HEK293 (cell line): ENCODE measurements around the gene UBXN6.

Experiments used
- CTCF ChIA-PET: fragments of 350-600 bp; formaldehyde crosslinking; extraction: SDS; loops from one replicate; lab custom pipeline; 2021; ENCODE audit warnings: antibody characterized with exemption; lab: Yijun Ruan, JAX
- POLR2A ChIA-PET: fragments of 300-600 bp; formaldehyde crosslinking; extraction: SDS; loops from one replicate; lab custom pipeline; 2020; ENCODE audit warnings: antibody characterized with exemption, inconsistent platforms; lab: Yijun Ruan, JAX
- H3K27ac ChIP-seq: fragments of 200-500 bp; sonication (Bioruptor generic); 2 replicates; pipeline ENCODE4 v1.5.1; 2014; ENCODE audit warnings: low read depth, low read length, control low read depth, inconsistent platforms; ENCODE audit errors: extremely low read depth
- H3K36me3 ChIP-seq, 2 experiments: fragments of 200-500 bp in 1 of 2; sonication (Bioruptor generic) in 1 of 2; 1 replicate in 1 of 2; 2 replicates in 1 of 2; pipeline ENCODE4 v1.5.1; 2014 to 2017; ENCODE audit warnings: inconsistent platforms in 2 of 2, low read length in 2 of 2; ENCODE audit not compliant: control insufficient read depth in 2 of 2, insufficient read depth in 1 of 2
- H3K4me1 ChIP-seq: fragments of 200-500 bp; sonication (Bioruptor generic); 2 replicates; pipeline ENCODE4 v1.5.1; 2014; ENCODE audit warnings: mild to moderate bottlenecking, low read length, inconsistent platforms; ENCODE audit not compliant: control insufficient read depth, insufficient read depth
- H3K4me3 ChIP-seq: 2 replicates; pipeline ENCODE4 v1.5.1; 2011; ENCODE audit warnings: low read depth, mild to moderate bottlenecking, control low read depth, low read length, moderate library complexity
- H3K9me3 ChIP-seq: fragments of 200-500 bp; sonication (Bioruptor generic); 2 replicates; pipeline ENCODE4 v1.5.1; 2014; ENCODE audit warnings: low read depth, low read length, inconsistent platforms; ENCODE audit not compliant: control insufficient read depth, insufficient read depth
- EGR2 ChIP-seq: fragments of 450-650 bp; formaldehyde crosslinking; IDR thresholded peaks from 2 replicates; pipeline ENCODE4 v1.5.1; 2016; ENCODE audit warnings: low read depth, missing biosample characterization, missing genetic modification characterization
- GLIS2 ChIP-seq: fragments of 450-650 bp; formaldehyde crosslinking; IDR thresholded peaks from 2 replicates; pipeline ENCODE4 v1.5.1; 2016; ENCODE audit warnings: missing biosample characterization, missing genetic modification characterization
- KLF1 ChIP-seq: fragments of 450-650 bp; formaldehyde crosslinking; IDR thresholded peaks from 2 replicates; pipeline ENCODE4 v1.5.1; 2016; ENCODE audit warnings: missing biosample characterization, missing genetic modification characterization
- KLF17 ChIP-seq: fragments of 450-650 bp; formaldehyde crosslinking; IDR thresholded peaks from 2 replicates; pipeline ENCODE4 v1.5.1; 2016; ENCODE audit warnings: missing biosample characterization, missing genetic modification characterization
- SP2 ChIP-seq: fragments of 450-650 bp; formaldehyde crosslinking; IDR thresholded peaks from 2 replicates; pipeline ENCODE4 v1.5.1; 2016; ENCODE audit warnings: missing biosample characterization, missing genetic modification characterization
- SP3 ChIP-seq: fragments of 450-650 bp; formaldehyde crosslinking; IDR thresholded peaks from 2 replicates; pipeline ENCODE4 v1.5.1; 2016; ENCODE audit warnings: missing biosample characterization, missing genetic modification characterization
- ZBTB11 ChIP-seq: fragments of 450-650 bp; formaldehyde crosslinking; conservative IDR thresholded peaks from 2 replicates; pipeline ENCODE4 v1.5.1; 2016; ENCODE audit warnings: low read depth, missing biosample characterization, missing genetic modification characterization
- ZBTB21 ChIP-seq: fragments of 450-650 bp; formaldehyde crosslinking; IDR thresholded peaks from 2 replicates; pipeline ENCODE4 v1.5.1; 2017; ENCODE audit warnings: missing biosample characterization, missing genetic modification characterization
- ZBTB26 ChIP-seq: fragments of 450-650 bp; formaldehyde crosslinking; optimal IDR thresholded peaks from 2 replicates; pipeline ENCODE3; 2016; ENCODE audit warnings: missing biosample characterization, mild to moderate bottlenecking, missing genetic modification characterization
- ZBTB7A ChIP-seq: fragments of 450-650 bp; formaldehyde crosslinking; IDR thresholded peaks from 2 replicates; pipeline ENCODE4 v1.5.1; 2016; ENCODE audit warnings: low read depth, missing biosample characterization, missing genetic modification characterization
- ZIC2 ChIP-seq: fragments of 450-650 bp; formaldehyde crosslinking; IDR thresholded peaks from 2 replicates; pipeline ENCODE4 v1.5.1; 2016; ENCODE audit warnings: missing biosample characterization, missing genetic modification characterization
- ZNF121 ChIP-seq: fragments of 450-650 bp; formaldehyde crosslinking; IDR thresholded peaks from 2 replicates; pipeline ENCODE4 v1.5.1; 2016; ENCODE audit warnings: missing biosample characterization, missing genetic modification characterization
- ZNF157 ChIP-seq: fragments of 450-650 bp; formaldehyde crosslinking; IDR thresholded peaks from 2 replicates; pipeline ENCODE4 v1.5.1; 2016; ENCODE audit warnings: missing biosample characterization, missing genetic modification characterization
- ZNF335 ChIP-seq: fragments of 450-650 bp; formaldehyde crosslinking; conservative IDR thresholded peaks from 2 replicates; pipeline ENCODE4 v1.5.1; 2016; ENCODE audit warnings: missing biosample characterization, missing genetic modification characterization
- ZNF366 ChIP-seq: fragments of 450-650 bp; formaldehyde crosslinking; conservative IDR thresholded peaks from 2 replicates; pipeline ENCODE4 v1.5.1; 2016; ENCODE audit warnings: missing biosample characterization, missing genetic modification characterization
- ZNF558 ChIP-seq: fragments of 450-650 bp; formaldehyde crosslinking; IDR thresholded peaks from 2 replicates; pipeline ENCODE4 v1.5.1; 2016; ENCODE audit warnings: missing biosample characterization, missing genetic modification characterization
- ZNF596 ChIP-seq: fragments of 450-650 bp; IDR thresholded peaks from 2 replicates; pipeline ENCODE4 v1.5.0; 2018; ENCODE audit warnings: missing biosample characterization, mild to moderate bottlenecking, missing genetic modification characterization, moderate library complexity
- ZNF600 ChIP-seq: fragments of 450-650 bp; formaldehyde crosslinking; IDR thresholded peaks from 2 replicates; pipeline ENCODE4 v1.5.1; 2016; ENCODE audit warnings: missing biosample characterization, missing genetic modification characterization
- ZNF76 ChIP-seq: fragments of 450-650 bp; formaldehyde crosslinking; IDR thresholded peaks from 2 replicates; pipeline ENCODE4; 2016; ENCODE audit warnings: low read depth, missing biosample characterization, missing genetic modification characterization, borderline replicate concordance
- ZNF791 ChIP-seq: fragments of 450-650 bp; formaldehyde crosslinking; IDR thresholded peaks from 2 replicates; pipeline ENCODE4 v1.5.1; 2016; ENCODE audit warnings: missing biosample characterization, missing genetic modification characterization
- ZSCAN23 ChIP-seq: fragments of 450-650 bp; formaldehyde crosslinking; IDR thresholded peaks from 2 replicates; pipeline ENCODE4 v1.5.1; 2016; ENCODE audit warnings: missing biosample characterization, missing genetic modification characterization
- ZSCAN5A ChIP-seq: fragments of 450-650 bp; formaldehyde crosslinking; IDR thresholded peaks from 2 replicates; pipeline ENCODE4 v1.5.1; 2016; ENCODE audit warnings: missing biosample characterization, missing genetic modification characterization
- ZXDB ChIP-seq: fragments of 450-650 bp; formaldehyde crosslinking; IDR thresholded peaks from 2 replicates; pipeline ENCODE4 v1.5.1; 2016; ENCODE audit warnings: missing biosample characterization, missing genetic modification characterization
- TF ChIP-seq, protein P1 (sequence below): fragments of 450-650 bp; formaldehyde crosslinking; IDR thresholded peaks from 2 replicates; pipeline ENCODE4 v1.5.1; 2016; ENCODE audit warnings: missing biosample characterization, missing genetic modification characterization
- TF ChIP-seq, protein P2 (sequence below): fragments of 450-650 bp; formaldehyde crosslinking; IDR thresholded peaks from 2 replicates; pipeline ENCODE4 v1.5.1; 2016; ENCODE audit warnings: missing biosample characterization, missing genetic modification characterization

UBXN6 gene

DNA sequence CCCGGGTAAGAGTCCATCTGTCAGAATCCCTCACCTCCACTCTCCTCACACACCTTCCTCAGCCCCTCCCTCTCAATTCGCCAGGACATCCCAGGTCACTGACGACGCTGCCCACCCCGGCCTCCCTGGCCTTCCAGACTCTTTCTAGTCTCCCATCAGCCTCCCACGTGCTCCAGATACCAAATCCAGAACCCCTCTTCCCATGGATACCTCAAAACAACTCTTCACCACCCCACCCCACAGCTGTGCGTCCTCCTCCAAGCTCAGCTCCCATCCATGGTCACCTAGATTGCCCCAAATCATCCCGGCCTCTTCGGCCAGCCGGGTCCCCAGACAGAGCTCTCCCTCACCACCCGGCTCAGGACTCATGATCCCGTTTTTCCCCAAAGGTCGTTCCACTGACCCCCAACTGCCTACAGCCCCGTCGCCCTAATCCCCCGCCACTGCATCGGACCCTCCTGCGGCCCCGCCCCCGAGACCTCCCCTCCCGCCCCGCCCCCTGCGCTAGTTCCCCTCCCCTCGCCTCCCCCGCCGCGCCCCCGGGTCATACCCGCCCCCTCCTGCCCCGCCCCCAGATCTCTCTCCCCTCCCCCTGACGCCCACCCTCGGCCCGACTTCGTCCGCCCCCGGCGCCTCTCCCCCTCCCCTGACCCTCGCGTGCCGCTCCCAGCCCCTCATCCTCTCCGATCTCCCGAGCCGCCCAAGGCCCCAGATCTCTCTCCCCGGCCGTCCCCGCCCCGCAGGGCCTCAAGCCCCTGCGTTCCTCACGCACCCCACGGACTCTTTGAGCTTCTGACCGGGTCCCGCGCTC, 546 bp downstream of the UBXN6 start:
- POLR2A ChIA-PET, result interaction anchor here (1.0 to 4.9 kb wide), 2 partner anchors 12 to 14 kb away, joined by 3 to 23 read pairs; partner anchors contain the start of gene HDGFL2
- Histone ChIP-seq H3K9me3 (no peaks in the 10 kb centered on the region), H3K4me3 (peak overlapping the region; percentile 82), H3K36me3 (peaks cover under 1 to 31% of the 10 kb centered on the region in 2 experiments; a peak in 2 of 3 replicates), H3K4me1 (peaks cover 7% of the 10 kb centered on the region), H3K27ac (peak overlapping the region; percentile 67)
- CTCF ChIA-PET, result interaction anchor here (0.6 to 1.1 kb wide), 4 partner anchors 17 to 115 kb away, joined by 4 to 7 read pairs (median 5); no protein-coding TSS in a partner anchor
- TF ChIP-seq KLF17 (tag by site-specific recombination), result peak; percentile 45
- peak; percentile 91 for TF ChIP-seq ZNF600 (tag by site-specific recombination)
- peak; percentile 22; the same call in 1 of the 2 replicates for TF ChIP-seq KLF1
- TF ChIP-seq ZSCAN23 (tag by site-specific recombination), result no peak
- TF ChIP-seq ZBTB7A, result 0 out of 2 replicates have a peak, but pooled peaks have one; percentile 49
- TF ChIP-seq, protein P1, sequence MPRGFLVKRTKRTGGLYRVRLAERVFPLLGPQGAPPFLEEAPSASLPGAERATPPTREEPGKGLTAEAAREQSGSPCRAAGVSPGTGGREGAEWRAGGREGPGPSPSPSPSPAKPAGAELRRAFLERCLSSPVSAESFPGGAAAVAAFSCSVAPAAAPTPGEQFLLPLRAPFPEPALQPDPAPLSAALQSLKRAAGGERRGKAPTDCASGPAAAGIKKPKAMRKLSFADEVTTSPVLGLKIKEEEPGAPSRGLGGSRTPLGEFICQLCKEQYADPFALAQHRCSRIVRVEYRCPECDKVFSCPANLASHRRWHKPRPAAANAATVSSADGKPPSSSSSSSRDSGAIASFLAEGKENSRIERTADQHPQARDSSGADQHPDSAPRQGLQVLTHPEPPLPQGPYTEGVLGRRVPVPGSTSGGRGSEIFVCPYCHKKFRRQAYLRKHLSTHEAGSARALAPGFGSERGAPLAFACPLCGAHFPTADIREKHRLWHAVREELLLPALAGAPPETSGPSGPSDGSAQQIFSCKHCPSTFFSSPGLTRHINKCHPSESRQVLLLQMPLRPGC (tag by site-specific recombination), result no peak
- peak; percentile 45 for TF ChIP-seq ZNF76
- 0 out of 2 replicates have a peak, but pooled peaks have one; percentile 10 for TF ChIP-seq ZNF366
- TF ChIP-seq, protein P2, sequence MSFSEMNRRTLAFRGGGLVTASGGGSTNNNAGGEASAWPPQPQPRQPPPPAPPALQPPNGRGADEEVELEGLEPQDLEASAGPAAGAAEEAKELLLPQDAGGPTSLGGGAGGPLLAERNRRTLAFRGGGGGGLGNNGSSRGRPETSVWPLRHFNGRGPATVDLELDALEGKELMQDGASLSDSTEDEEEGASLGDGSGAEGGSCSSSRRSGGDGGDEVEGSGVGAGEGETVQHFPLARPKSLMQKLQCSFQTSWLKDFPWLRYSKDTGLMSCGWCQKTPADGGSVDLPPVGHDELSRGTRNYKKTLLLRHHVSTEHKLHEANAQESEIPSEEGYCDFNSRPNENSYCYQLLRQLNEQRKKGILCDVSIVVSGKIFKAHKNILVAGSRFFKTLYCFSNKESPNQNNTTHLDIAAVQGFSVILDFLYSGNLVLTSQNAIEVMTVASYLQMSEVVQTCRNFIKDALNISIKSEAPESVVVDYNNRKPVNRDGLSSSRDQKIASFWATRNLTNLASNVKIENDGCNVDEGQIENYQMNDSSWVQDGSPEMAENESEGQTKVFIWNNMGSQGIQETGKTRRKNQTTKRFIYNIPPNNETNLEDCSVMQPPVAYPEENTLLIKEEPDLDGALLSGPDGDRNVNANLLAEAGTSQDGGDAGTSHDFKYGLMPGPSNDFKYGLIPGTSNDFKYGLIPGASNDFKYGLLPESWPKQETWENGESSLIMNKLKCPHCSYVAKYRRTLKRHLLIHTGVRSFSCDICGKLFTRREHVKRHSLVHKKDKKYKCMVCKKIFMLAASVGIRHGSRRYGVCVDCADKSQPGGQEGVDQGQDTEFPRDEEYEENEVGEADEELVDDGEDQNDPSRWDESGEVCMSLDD (tag by site-specific recombination), result peak; percentile 39; the same call in 1 of the 2 replicates
- 0 out of 2 replicates have a peak, but pooled peaks have one; percentile 31 for TF ChIP-seq ZNF791 (tag by site-specific recombination)
- TF ChIP-seq ZNF121 (tag by site-specific recombination), result no peak
- no peak; the same call in 1 of the 2 replicates for TF ChIP-seq ZXDB (tag by site-specific recombination)
- TF ChIP-seq ZNF596 (tag by site-specific recombination), result no peak
- peak; percentile 64; the same call in 1 of the 2 replicates for TF ChIP-seq ZNF335 (tag by site-specific recombination)
- TF ChIP-seq ZBTB21 (tag by site-specific recombination), result no peak
- TF ChIP-seq SP2 (tag by site-specific recombination), result peak; percentile 6; the same call in 1 of the 2 replicates
- TF ChIP-seq ZNF558, result no peak
- TF ChIP-seq ZSCAN5A (tag by site-specific recombination), result no peak
- 0 out of 2 replicates have a peak, but pooled peaks have one; percentile 3 for TF ChIP-seq ZBTB11 (tag by site-specific recombination)
- TF ChIP-seq ZBTB26, result peak; percentile 5
- 0 out of 2 replicates have a peak, but pooled peaks have one; percentile 52 for TF ChIP-seq GLIS2 (tag by site-specific recombination)
- no peak for TF ChIP-seq ZIC2 (tag by site-specific recombination)
- TF ChIP-seq ZNF157 (tag by site-specific recombination), result 0 out of 2 replicates have a peak, but pooled peaks have one; percentile 9
- TF ChIP-seq SP3 (tag by site-specific recombination), result peak; percentile 80
- TF ChIP-seq EGR2 (tag by site-specific recombination), result no peak
